ENCODE results near the gene C17orf113.

DNA sequence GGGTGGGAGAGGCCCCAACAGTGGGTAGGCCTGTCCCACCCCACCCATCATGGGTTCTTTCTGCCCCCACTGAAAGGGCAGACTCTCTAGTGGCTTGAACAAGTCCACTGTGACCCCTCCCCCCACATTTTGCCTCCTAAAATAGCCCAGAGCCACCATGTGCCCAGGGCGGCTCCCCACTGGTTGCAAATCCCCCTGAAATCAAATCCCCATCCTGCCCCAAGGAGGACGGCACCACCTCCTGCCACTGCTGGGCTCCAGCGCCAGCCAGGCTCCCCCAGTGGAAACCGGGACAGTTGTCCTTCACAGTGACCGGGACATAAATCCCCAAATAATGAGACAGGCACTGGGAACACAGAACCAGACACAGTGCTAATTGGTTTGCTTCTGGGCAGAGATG lies 27.4 kb upstream of the C17orf113 start:
- TF ChIP-seq, protein P1, sequence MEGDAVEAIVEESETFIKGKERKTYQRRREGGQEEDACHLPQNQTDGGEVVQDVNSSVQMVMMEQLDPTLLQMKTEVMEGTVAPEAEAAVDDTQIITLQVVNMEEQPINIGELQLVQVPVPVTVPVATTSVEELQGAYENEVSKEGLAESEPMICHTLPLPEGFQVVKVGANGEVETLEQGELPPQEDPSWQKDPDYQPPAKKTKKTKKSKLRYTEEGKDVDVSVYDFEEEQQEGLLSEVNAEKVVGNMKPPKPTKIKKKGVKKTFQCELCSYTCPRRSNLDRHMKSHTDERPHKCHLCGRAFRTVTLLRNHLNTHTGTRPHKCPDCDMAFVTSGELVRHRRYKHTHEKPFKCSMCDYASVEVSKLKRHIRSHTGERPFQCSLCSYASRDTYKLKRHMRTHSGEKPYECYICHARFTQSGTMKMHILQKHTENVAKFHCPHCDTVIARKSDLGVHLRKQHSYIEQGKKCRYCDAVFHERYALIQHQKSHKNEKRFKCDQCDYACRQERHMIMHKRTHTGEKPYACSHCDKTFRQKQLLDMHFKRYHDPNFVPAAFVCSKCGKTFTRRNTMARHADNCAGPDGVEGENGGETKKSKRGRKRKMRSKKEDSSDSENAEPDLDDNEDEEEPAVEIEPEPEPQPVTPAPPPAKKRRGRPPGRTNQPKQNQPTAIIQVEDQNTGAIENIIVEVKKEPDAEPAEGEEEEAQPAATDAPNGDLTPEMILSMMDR (IDR thresholded peaks at IDR 0.05 in 8 of 11, conservative IDR thresholded peaks at IDR 0.05 in 3 of 11): no peak
- TF ChIP-seq POLR2A (IDR thresholded peaks at IDR 0.05): no peak

Measured in spleen (tissue), 7 donors.